Stimulated activated CD4-positive, alpha-beta T cell treated with anti-CD3 and anti-CD28 coated beads, Interleukin-15, amount 100 ng/mL, for 1 hour (primary cell): Measurements from ENCODE around the gene APOC1.

ENCODE experiments used
- DNase-seq, 2 donors: peaks; one replicate each; pipeline ENCODE4 v3.0.0-alpha.2; 2020; ENCODE audit warnings: low read depth in 1 of 2, low spot score in 1 of 2

The APOC1 gene

DNA sequence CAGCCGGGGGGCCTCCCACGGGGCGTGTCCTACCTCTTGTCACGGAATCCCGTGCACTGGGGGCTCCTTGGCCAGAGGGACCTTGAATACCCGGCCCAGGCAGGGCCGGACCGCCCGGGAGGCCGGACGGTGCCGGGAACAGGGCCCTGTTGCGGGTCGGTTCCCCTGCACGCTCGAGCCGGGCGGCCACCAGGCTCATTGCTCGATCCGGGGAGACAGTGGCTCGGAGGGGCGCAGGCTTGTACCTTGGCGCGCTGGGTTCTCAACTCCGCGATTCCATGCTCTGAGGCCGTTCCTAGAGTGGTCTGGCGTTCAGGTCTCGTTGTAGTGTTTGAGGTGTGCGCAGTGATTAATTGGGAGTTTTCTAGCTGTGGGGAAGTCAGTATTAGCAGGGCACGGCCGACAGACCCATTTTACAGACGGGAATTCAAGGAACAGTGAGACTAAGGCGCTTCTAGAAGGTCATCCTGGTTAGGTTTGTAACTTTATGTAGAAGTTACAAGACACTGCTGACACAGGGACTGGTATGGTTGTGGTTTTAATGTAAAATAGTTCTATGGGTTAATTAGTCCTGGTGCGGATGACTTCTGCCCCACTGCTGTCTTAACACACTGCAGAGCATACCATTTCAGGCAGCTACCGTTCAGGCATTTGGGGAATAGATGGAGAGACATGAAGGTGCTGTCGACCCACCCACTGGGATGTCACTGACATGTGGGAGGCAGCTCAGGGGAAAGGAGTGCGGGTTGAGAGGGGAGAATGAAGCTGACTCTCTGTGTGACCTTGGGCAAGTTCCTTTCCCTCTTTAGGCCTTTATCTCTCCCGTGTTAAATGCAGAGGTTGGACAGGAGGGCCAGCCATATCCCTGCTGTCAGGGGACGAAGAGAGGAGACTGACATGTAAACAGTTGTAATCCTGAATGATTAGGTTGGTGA lies 41.4 kb downstream of the APOC1 start:
- DNase-seq = no peak

GRCh38 chr19:44957526-44957925 lies 43.1 kb downstream of the APOC1 start:
- no peak for DNase-seq

GRCh38 chr19:44958090-44958489 lies 43.7 kb downstream of the APOC1 start:
- no peak for DNase-seq

DNA sequence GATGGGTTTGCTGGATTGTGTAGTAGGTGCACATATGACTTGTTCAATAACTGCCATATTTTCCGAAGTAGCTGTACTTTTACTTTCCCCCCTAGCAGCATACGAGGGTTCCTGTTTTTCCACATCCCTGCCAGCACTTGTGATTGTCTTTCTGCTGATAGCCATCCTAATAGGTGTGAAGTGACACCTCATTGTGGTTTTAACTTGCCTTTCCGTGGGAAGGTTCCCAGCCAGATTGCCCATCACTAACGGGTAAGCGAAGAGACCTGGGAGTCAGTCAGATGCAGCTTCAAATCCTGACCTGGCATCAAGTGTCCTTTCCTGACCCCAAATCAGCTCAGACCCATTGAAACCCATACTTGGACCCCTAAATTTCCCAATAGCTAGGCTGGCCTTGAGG lies 45.3 kb downstream of the APOC1 start:
- no peak for DNase-seq

- no peak for DNase-seq
These were observed 46.7 kb downstream of the APOC1 start for GRCh38 chr19:44960906-44961728.

GRCh38 chr19:44961821-44962220 lies 47.4 kb downstream of the APOC1 start:
- no peak for DNase-seq

DNA sequence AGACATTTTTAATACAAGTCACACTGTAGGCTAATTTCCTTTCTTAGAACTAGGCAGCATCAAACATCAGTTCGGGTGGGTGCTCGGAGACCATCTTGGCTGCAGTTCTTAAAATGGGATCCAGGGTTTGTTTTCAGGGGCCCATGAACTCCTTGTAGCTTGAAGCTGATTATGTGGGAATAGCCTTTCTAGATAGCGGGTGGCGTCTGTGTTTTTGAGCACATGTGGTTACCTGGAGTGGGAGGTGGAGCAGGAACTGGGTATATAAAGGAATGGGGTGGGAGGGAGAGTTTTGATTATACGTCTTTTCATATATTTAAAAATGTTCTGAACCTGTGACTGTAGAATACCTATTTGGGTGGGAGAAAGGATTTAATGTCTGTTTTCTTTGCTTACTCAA lies 53.7 kb downstream of the APOC1 start:
- no peak for DNase-seq

- no peak for DNase-seq
These were observed 54.3 kb downstream of the APOC1 start for GRCh38 chr19:44968670-44969069.
